SJSA1 (cell line): ENCODE results near the gene NBPF26. TPM values are rescaled to one million over a fixed set of nuclear protein-coding genes. Genes with fewer than 3 reads are reported as not detected.

Source experiments
- total RNA-seq: library from RNA; depleted of rRNA; stranded (reverse); fragments of >200 nt; shearing (Covaris generic); gene quantifications from 2 replicates; pipeline ENCODE4 v1.2.3, GENCODE V29; 2014; rRNA removed

NBPF26 gene
- total RNA-seq, 1 experiment from 2014 or later, result 14.5 TPM

Other genes starting within 250 kb of the NBPF26 start
- gene PPIAL4A, start 165.8 kb downstream of the NBPF26 start, total RNA-seq, result not detected in 2 replicates